GM12891 (cell line): ENCODE data around the gene CUL1.

Experiments
- POLR2A ChIP-seq: IDR thresholded peaks from 2 replicates; pipeline ENCODE4 v1.6.1; 2011; ENCODE audit warnings: low read depth, low read length, control low read depth
- POLR2AphosphoS5 ChIP-seq: IDR thresholded peaks from 2 replicates; pipeline ENCODE4 v1.6.1; 2011; ENCODE audit warnings: low read depth, low read length, control low read depth
- POU2F2 ChIP-seq: IDR thresholded peaks from 2 replicates; pipeline ENCODE4 v1.6.1; 2011; ENCODE audit warnings: low read depth, mild to moderate bottlenecking, control low read depth, low read length, moderate library complexity
- TAF1 ChIP-seq: IDR thresholded peaks from 2 replicates; pipeline ENCODE4 v1.6.1; 2011; ENCODE audit warnings: low read depth, low read length, control low read depth

- no peak for TF ChIP-seq POLR2A
- no peak for TF ChIP-seq POLR2AphosphoS5
- TF ChIP-seq POU2F2 = no peak
- TF ChIP-seq TAF1 = no peak
Observed at GRCh38 chr7:148809856-148810255, 111.2 kb downstream of the CUL1 start.
